ENCODE results near the gene ZNF260.

ZNF260 gene

GRCh38 chr19:36489118-36489919 is 38.8 kb downstream of the ZNF260 start, which contains the start of gene ZNF566:
Gene ZNF566 (minus strand): TSS chr19:36489561. CDS start chr19:36476557, 13,004 bp downstream.
- DNase-seq: peak; percentile 94 to 95

- no peak for DNase-seq
Observed at GRCh38 chr19:36488846-36489117, 39.3 kb downstream of the ZNF260 start.

GRCh38 chr19:36488118-36488845 is 39.8 kb downstream of the ZNF260 start:
- no peak for DNase-seq

GRCh38 chr19:36483653-36484052 is 44.4 kb downstream of the ZNF260 start:
- DNase-seq: no peak

GRCh38 chr19:36482876-36483275 is 45.2 kb downstream of the ZNF260 start:
- no peak for DNase-seq
